Measurements from ENCODE around the gene TPP2.

The TPP2 gene

GRCh38 chr13:102584434-102584833 is 12.4 kb upstream of the TPP2 start:
- Histone ChIP-seq H3K4me1 (ENCODE audit: control insufficient read depth in 1 of 2, insufficient read depth in 1 of 2, low read depth in 1 of 2, low read length in 1 of 2) (peaks cover 0 to 6% of the 10 kb centered on the region in 2 experiments), H3K36me3 (no peaks in the 10 kb centered on the region), H3K9me3 (no peaks in the 10 kb centered on the region), H3K4me3 (ENCODE audit: low read depth in 1 of 2, low read length in 1 of 2) (no peak overlapping the region), H3K27me3 (no peaks in the 10 kb centered on the region), H3K27ac (no peak overlapping the region)
- no peak for TF ChIP-seq CTCF (IDR thresholded peaks at IDR 0.05)

- Histone ChIP-seq H3K27ac (no peak overlapping the region), H3K27me3 (no peaks in the 10 kb centered on the region), H3K4me1 (ENCODE audit: control insufficient read depth in 1 of 2, insufficient read depth in 1 of 2, low read depth in 1 of 2, low read length in 1 of 2) (peaks cover under 1 to 6% of the 10 kb centered on the region in 2 experiments), H3K36me3 (no peaks in the 10 kb centered on the region), H3K4me3 (ENCODE audit: low read depth in 1 of 2, low read length in 1 of 2) (no peak overlapping the region), H3K9me3 (no peaks in the 10 kb centered on the region)
- TF ChIP-seq CTCF (IDR thresholded peaks at IDR 0.05), result no peak
Observed at GRCh38 chr13:102586615-102587014, 10.2 kb upstream of the TPP2 start.

GRCh38 chr13:102587916-102588315 is 8.9 kb upstream of the TPP2 start:
- no peaks in the 10 kb centered on the region for H3K9me3 ChIP-seq
- H3K27me3 ChIP-seq, result no peaks in the 10 kb centered on the region
- no peak overlapping the region for H3K4me3 ChIP-seq (ENCODE audit: low read depth in 1 of 2, low read length in 1 of 2)
- H3K36me3 ChIP-seq, result no peaks in the 10 kb centered on the region
- H3K4me1 ChIP-seq (ENCODE audit: control insufficient read depth in 1 of 2, insufficient read depth in 1 of 2, low read depth in 1 of 2, low read length in 1 of 2), result peaks cover 11 to 19% of the 10 kb centered on the region in 2 experiments
- H3K27ac ChIP-seq, result no peak overlapping the region
- TF ChIP-seq CTCF (IDR thresholded peaks at IDR 0.05), result no peak

- TF ChIP-seq CTCF (IDR thresholded peaks at IDR 0.05), result no peak
- no peak overlapping the region for H3K27ac ChIP-seq
- H3K9me3 ChIP-seq, result no peaks in the 10 kb centered on the region
Observed at GRCh38 chr13:102589301-102589822, 7.4 kb upstream of the TPP2 start.

DNA sequence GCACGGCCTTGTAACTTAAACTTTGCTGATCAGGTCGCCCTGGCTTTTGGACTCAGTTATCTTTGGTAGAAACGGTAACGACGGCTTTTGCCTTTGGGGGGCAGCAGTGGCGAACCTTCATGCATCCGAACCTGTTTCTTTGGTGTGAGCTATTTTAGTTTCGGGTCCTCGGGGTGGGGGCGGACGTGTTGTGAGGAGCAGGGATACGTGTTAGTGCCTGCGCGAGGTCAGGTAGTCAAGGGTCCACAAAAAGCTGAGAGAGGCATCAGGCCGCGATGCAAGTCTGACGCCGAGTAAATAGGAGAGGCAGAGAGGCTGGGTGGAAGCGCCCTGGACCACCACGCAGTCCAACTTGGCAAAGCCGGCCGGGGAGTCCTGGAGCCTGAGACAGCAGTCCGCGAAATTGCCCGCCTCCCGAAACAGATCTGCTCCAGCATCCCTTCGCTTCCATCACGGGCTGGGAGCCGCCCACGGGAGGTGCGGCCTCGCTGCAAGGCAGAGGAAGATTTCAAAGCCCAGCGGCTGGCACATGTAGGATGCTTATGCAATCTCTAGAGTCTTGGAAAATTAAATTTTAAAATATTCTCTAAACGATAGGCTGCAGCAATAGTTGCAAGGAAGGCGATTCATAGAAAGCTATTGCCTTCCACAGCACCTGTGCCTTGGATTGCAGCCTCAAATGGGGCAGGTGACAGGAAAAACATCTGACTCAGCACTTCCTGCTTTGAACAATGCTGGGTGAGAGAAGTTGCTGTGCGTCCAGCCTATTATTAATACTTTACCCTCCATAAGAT is 4.6 kb upstream of the TPP2 start:
- H3K9me3 ChIP-seq, result no peaks in the 10 kb centered on the region
- peaks cover 28 to 30% of the 10 kb centered on the region in 2 experiments for H3K4me1 ChIP-seq (ENCODE audit: control insufficient read depth in 1 of 2, insufficient read depth in 1 of 2, low read depth in 1 of 2, low read length in 1 of 2)
- peak overlapping the region; percentile 80 to 85 for H3K4me3 ChIP-seq (ENCODE audit: low read depth in 1 of 2, low read length in 1 of 2)
- peak overlapping the region; percentile 61 for H3K27ac ChIP-seq
- TF ChIP-seq CTCF (IDR thresholded peaks at IDR 0.05), result peak; percentile 62
- H3K27me3 ChIP-seq, result no peaks in the 10 kb centered on the region
- no peaks in the 10 kb centered on the region for H3K36me3 ChIP-seq

More at GRCh38 chr13:102589301-102589822, 7.4 kb upstream of the TPP2 start:
- no peaks in the 10 kb centered on the region for H3K36me3 ChIP-seq
- no peaks in the 10 kb centered on the region for H3K27me3 ChIP-seq
- peaks cover 14 to 21% of the 10 kb centered on the region in 2 experiments for H3K4me1 ChIP-seq (ENCODE audit: control insufficient read depth in 1 of 2, insufficient read depth in 1 of 2, low read depth in 1 of 2, low read length in 1 of 2)
- no peak overlapping the region for H3K4me3 ChIP-seq (ENCODE audit: low read depth in 1 of 2, low read length in 1 of 2)
